ENCODE data around the gene LYSMD1.

Gene LYSMD1

DNA sequence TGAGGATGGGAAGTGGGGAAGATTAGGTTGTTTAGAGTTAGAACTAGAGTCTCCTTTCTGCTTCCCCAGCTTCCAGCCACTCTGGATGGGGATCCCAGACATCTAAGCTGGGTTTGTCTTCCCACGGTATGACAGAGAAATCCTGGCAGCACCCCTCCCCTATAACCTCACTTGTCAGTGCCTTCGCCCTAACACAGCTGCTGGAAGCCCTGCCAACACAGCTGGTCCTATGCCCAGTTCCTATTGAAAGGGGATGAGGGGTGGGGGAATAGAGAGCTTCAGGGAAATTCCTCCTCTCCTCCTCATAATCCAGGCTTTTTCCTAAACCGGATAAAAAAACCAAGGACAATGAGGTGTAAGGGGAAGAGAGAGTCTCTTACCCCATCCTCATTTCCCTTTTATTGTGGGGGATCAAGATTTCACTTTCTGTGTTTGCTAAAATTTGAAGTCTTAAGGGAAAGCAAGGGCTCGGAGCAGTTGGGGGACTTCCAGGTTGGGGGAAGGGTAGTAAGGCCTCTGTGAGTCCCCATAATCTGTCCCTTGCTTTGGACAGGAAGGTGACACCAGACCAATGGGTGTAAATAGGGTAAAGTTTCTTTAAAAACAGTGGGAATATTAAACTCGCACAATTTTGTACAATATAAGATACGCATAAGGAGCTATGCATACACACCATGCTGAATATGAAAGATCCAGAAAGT is 9.5 kb upstream of the LYSMD1 start:
- DNase-seq (ENCODE audit: low read depth in 2 of 2): no peak

DNA sequence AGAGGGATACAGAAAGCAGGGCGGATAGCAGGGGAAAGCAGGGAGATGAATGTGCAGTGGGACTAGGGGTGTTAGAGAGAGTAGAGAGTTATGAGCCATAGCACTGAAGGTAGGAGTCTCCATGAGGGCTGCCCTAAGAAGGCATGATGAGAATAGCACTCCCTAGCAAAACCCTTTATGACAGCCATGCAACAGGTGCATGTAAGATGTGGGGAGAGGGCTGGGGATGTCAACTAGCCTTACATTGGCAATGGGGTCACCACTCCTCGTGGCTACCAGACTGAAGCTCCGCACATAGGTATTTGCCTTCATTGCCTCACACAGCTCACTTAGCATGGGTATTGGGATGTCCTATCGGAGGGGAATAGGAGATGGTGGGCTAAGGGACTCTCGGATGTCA is 5.5 kb upstream of the LYSMD1 start:
- DNase-seq (ENCODE audit: low read depth in 2 of 2): no peak

DNA sequence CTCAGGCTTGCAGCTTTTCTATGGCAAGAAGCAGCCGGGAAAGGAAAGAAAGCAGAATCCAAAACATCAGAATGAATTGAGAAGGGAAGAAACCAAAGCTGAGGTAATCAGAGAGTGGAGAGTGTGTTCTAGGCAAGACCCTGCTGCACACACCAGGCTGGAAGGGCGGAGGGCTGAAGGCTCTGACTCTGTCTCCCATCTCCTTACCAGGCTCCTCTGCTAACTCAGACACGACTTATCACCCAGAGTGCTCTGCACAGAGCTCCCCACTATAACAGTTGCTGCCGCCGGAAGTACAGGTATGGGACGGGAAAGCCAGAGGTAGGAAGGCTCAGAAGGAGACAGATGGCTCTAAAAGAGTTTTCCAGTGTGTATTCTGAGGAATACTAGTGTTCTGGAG is 1.4 kb upstream of the LYSMD1 start:
- no peak for DNase-seq (ENCODE audit: low read depth in 2 of 2)

DNA sequence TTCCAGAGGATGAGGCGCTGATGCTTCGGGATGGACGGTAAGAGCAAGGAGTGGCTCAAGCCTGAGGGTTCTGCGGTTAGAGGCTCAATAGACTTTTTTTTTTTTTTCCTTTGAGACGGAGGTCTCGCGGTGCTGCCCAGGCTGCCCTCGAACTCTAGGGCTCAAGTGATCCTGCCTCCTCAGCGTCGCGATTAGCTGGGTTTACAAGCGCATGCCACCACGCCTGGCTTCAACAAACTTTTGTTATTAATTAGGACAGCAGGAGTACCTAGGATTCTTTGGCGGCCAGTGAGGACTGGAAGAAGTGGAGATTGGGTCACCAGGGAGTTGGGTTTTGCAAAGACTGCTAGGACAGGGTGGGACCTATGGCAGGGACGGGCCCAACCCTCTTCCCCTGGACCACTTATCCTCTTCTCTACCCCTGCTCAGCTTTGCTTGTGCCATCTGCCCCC is 829 bp upstream of the LYSMD1 start:
- DNase-seq (ENCODE audit: low read depth in 2 of 2): no peak

DNA sequence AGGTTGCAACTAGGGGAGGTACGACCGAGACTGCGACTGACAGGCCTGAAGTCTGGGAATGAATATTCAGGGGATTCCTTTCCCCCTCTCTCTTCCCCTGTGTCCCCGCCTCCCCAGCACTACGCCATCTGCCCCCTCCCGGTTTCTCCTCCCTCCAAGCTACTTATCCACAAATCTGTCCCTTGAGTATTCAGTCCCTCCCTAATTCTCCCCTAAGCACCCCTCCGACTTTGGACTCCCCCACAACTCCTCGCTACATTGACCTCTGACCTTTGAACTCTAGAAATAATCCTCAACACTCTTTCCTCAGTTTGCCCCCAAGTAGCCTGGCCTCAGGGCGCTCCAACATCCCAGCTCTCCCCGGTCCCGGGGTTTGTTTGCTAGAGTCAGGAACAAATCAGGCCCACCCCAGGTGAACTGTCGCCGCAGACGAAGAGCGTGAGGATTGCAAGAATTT is 393 bp downstream of the LYSMD1 start:
- no peak for DNase-seq (ENCODE audit: low read depth in 2 of 2)

DNA sequence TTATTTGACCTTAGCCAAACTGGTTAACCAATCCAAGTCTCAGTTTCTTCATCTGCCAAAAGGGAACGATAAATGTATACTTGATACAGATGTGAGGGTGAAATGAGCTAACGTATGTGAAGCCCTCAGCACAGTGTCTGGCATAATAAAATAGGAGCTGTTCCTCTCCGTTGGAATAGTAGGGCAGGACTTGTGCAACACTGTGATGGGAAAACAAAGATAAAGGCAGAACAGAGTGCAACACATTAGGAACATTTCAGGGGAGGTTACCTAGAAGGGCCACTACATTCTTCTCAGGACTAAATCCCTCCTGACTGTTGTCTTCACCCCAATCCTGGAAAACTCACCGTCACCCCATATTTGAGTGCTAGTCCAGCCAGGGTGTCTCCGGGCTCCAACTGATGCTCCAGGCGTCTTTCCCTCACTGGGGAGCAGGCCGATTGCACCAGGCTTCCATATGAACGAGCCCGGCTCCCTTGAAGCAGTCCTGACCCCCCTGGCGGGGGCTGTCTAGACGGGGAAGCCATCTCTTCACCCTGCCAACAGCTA is 896 bp downstream of the LYSMD1 start:
- no peak for DNase-seq (ENCODE audit: low read depth in 2 of 2)

DNA sequence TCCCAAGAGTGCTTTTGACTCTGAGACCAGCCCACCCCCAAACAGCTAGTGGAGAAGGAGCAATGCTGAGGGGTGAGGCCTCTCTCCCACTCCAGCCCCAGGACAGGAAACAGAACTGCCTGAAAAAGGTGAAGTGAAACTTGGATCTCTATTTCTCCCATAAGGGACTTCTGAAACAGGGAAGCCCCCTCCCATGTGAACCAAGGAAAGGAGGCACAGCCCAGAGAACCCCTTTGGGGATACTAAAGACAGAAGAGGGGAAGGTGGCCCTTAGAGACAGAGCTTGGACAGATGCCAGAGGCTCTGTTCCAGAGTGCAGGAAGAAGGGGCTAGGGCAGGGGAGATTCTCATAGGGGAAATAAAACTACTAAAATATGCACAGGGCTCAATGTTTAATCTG is 6.3 kb downstream of the LYSMD1 start:
- DNase-seq (ENCODE audit: low read depth in 2 of 2): no peak

DNA sequence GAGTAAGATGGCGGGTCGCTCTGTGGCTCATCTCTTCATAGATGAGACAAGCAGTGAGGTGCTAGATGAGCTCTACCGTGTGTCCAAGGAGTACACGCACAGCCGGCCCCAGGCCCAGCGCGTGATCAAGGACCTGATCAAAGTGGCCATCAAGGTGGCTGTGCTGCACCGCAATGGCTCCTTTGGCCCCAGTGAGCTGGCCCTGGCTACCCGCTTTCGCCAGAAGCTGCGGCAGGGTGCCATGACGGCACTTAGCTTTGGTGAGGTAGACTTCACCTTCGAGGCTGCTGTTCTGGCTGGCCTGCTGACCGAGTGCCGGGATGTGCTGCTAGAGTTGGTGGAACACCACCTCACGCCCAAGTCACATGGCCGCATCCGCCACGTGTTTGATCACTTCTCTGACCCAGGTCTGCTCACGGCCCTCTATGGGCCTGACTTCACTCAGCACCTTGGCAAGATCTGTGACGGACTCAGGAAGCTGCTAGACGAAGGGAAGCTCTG is 6.9 kb downstream of the LYSMD1 start:
- no peak for DNase-seq (ENCODE audit: low read depth in 2 of 2)

DNA sequence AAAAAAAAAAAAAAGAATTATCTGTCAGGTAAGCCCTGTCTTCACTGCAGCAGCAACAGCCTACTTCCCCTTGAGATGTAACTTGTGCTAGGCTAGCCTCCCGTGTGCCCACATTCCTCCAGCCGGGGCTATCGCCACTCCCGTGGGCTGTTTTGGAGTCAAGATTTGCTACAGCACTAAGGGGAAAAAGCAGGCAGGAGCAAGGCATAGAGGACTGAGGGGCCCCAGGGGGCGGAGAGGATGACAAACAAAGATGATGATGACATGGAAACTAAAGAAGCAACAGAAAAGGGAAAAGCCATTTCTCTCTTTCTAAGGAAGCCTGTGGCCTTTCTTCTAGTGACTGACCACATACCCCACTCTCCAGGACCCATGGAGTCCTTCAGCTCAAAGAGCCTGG is 7.4 kb downstream of the LYSMD1 start:
- peak in 1 of 2 donors; percentile 46 for DNase-seq (ENCODE audit: low read depth in 2 of 2)

DNA sequence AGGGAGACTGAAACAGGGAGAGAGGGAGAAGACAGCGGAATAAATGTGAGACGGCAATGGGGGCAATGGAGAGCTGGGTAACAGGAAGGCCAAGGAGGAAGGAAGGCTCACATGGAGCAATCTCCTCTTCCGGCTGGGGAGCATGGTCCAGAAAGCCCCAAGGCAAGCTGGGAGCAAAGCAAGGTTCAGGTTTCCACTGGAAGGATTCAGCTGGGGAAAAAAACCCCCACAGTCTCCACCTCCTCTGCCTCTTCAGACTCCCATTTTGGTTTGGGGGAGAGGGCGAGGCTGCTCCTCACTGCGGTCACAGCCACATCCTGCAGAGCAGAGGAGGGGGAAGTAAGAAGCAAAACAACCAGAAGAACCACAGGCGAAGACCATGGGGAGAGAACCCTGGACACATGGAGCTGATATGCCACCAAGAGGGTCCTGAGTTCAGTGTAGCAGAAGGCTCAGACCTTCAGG is 8.6 kb downstream of the LYSMD1 start:
- peak in 1 of 2 donors; percentile 51 for DNase-seq (ENCODE audit: low read depth in 2 of 2)

DNA sequence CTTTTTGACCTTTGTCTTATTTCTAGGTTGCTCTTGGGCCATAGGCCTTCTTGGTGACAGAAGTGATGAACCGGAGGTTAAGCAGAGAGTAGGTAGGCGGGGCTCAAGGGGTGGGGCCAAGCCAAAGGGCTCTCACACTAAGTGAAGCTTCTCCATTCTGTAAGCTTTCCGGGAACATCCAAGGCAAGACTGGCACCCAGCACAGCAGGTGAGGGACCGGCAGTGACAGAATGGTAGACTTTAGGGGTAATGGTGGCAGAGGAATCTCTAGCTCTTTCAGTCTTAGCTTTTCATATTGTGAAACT is 9.2 kb downstream of the LYSMD1 start, which contains the start of gene TNFAIP8L2:
Gene TNFAIP8L2 (plus strand): TSS at position 135 of the 305 bp plus-strand sequence. CDS start 2,049 bp downstream, outside the sequence.
- DNase-seq (ENCODE audit: low read depth in 2 of 2): peak; percentile 67 to 75

DNA sequence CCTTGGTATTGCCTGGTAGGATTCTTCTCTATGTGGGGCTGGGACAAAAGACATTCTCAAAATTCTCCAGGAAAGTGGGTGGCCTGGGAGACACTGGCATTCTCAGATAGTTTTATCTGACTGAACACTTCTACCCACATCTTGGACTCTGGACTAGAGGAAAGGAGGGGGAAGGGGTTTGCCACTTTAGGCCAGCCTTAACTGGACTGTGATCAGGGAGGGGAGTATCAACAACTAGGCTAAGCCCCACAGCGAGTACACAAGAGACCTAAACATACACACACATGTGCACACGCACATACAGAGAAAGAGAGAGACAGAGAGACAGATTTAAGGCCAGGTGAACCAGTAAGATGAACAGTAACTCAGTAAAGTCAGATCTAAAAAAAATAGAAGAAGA is 18.0 kb downstream of the LYSMD1 start:
- no peak for DNase-seq (ENCODE audit: low read depth in 2 of 2)

DNA sequence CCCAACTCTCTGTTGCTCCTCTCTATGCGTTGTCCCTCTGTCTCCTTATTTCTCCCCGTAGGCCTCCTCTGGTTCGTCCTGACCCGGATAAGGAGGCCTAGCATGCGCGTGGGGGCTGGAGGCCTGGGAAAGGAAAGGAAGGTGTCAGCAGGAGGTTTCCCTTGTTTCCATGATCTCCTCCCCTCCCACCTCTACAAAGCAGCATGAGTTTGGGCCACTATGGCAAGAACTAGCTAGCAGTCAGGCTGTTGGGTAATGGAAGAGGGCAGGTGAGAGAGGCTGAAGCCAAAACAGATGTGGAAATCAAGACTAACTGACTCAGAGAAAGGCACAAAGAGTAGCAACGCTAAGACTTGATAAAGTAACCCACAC is 18.6 kb downstream of the LYSMD1 start:
- no peak for DNase-seq (ENCODE audit: low read depth in 2 of 2)

DNA sequence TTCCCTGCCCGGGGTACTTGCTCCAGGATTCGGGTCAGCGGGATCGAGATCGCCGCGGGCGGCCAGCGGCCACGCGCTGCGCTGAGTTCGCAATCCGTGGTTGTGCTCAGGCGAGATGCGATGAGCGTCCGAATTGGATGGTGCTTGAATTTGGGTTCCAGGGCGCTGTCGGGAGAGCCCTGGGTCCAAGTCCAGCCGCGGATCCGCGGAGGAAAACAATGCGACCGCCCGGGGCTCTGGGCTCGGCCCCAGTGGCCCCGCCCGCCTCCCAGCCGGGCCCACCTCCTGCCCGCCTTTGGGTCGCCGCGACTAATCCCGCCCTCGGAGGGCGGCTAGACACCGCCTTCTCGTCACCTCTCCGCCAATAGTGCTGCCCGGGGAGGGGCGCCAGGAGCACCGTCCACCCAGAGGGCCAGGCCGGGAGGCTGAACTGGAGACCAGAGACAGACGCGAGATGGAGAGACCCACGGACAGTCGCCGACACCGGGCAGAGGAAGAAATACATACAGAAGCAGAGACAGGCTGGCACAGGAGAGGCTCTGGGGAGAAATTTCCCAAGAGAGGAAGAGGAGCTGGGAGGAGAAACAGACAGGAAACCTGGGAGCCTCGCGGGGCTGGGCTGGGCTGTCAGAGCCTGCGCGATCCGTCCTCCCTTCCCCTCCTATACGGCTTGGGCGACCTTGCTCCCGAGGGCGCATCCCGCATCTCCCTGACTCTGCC is 19.1 kb downstream of the LYSMD1 start, which contains the start of gene SEMA6C:
Gene SEMA6C (minus strand): TSS at position 220 of the 720 bp plus-strand sequence. CDS start 4,010 bp downstream, outside the sequence.
- peak; percentile 76 to 86 for DNase-seq (ENCODE audit: low read depth in 2 of 2)

DNA sequence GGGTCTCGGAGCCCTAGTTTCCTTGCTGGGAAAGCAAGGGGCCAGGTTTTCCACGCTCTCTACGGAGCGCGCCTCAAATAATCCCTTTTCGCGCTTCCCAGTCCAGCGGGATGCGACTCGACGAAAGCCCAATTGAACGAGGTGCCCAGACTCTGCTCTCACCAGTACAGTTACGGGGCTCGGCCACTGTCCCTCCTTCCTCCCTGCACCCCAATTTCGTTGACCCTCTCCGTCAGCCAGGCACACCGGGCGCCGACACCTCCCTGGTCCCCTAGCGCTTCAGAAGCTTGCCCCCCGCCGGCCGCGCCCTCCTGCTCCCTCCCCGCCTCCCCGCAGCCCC is 19.7 kb downstream of the LYSMD1 start:
- DNase-seq (ENCODE audit: low read depth in 2 of 2): no peak

DNA sequence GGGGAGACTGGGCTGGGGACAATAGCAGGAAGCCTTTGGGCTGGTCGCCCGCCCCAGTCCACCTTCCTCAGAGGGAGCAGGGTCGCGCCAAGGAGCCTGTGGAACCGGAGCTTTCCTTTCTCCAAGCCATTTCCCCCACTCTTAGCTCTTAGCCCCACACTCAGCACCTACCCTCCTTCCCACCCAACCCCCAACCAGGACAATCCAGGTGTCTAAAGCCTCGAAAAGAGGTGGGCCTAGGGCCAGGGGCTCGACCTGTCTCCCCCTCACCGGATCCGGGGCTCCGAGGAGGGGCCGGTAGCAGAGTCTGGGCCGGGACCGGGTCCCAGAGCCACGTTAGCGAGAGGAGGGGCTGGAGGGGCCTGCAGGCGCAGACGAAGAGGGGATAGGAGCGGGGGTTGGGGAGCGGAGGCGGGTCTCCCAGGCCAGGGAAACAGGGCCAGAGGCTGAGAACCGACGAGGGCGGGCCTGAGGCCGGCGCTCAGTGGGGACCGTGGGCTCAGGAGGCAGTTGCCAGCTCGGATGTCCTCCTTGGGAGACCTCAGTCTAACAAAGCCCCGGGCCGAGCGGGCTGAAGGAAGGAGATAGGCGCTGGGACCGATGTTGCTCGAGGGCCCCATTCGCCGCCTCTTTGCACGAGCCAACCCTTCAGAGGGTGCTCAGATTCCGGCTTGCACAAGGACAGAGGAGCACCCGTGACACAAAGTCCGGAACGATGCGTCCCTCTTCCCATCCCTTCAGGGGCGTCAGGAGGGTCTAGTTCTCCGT is 20.2 kb downstream of the LYSMD1 start:
- no peak for DNase-seq (ENCODE audit: low read depth in 2 of 2)

DNA sequence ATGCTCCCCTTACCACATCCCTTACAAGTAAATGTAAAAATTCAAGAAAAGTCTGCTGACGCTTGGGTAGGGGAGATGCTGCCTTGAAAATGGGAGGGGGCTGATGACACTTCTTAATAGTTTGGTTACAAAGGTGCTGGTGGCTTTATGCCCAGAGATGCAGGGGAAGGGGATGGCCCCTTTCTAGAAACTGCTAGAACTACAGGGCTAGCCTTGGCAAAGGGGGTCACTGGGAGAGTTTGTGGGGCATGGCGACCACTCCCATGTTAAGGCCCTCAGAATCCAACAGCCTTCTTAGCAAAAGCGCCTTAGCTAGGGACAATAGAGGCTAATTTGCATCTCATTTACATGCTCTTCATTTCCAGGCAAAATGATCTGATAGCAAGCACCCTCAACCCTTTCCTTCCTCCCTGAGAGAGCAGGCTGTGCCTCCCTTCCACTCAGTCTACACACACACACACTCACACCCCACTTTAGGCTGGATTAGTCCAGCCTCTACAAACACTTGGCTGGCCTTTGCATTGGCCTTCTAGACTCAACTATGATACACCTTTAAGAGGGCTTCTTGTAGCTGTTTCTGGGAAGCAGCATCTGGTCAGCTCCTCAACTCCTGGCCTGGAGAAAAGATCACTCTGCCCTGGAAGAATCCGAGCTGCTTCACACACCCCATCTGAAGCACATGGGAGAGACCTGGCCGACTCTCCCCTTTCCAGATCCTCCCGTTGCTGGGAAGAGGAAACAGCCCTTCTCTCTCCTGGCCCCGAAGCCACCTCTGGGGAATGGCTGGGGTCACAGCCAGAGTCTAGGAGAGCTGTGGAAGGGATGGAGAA is 21.0 kb downstream of the LYSMD1 start:
- no peak for DNase-seq (ENCODE audit: low read depth in 2 of 2)

DNA sequence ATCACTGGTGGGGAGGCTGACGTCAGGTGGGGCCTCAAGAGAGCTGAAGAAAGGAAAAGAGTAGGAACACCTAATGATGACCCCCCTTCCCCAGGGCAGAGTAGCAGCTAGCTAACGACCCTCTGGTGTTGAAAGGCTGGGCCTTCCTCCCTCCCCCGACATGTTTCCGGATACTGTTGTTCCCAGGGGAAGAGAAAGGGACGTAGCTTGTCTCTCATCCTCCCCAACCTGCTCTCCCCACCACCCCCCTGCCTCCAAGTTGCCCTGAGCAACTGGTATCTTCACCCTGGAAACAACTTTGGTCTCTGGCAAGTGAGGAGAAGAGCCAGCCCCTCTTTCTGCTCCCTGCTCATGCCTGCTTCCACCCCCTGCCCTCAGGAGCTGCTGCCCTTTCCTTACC is 21.7 kb downstream of the LYSMD1 start:
- DNase-seq (ENCODE audit: low read depth in 2 of 2): no peak

DNA sequence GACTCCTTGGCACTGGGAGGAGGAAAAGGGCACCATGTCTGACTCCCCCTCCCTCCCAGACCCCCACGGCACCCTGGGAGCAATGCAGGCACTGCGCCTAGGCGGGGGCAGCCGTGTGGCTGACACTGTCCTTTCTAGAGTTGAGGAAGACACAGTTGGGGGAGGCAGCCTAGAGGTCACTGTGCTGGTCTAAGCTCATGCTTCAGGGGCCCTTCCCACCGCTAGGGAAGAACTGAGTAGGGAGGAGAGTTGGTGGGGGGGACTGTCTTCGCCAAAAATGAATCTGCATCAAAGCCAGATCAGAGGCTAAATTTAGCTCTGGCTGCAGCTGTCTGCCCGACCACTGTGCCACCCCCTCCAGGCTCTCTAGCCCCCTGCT is 22.7 kb downstream of the LYSMD1 start:
- no peak for DNase-seq (ENCODE audit: low read depth in 2 of 2)

DNA sequence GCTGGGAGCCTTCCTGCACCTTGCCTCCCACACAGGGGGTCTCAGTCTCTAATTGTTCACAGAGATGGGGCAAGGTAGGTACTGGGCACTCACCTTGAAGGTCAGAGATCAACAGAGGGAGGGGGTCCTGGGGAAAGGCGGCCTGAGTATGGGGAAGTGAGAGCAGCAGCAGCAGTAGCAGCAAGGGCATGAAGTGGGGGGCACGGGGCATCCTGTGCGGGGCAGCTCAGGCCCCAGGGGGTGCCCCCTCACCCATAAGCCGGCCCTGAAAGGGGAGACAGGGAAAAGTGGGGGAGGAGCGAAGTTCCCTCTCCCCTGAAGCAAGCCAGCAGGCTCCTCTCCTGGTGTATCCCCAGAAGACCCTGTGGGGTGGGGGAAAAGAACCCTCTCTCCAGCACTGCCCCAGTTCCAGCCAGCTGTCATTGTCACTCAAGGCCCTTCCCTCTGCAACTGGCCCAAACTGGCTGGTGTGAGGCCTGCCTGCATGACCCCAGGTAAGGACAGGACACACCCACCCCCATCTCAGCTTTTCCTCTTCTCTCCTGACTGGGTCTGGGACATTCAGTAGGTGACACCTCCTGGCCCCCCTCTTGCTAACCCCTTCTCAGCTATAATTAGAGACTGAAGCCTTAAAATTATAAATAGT is 23.2 kb downstream of the LYSMD1 start:
- DNase-seq (ENCODE audit: low read depth in 2 of 2): no peak

DNA sequence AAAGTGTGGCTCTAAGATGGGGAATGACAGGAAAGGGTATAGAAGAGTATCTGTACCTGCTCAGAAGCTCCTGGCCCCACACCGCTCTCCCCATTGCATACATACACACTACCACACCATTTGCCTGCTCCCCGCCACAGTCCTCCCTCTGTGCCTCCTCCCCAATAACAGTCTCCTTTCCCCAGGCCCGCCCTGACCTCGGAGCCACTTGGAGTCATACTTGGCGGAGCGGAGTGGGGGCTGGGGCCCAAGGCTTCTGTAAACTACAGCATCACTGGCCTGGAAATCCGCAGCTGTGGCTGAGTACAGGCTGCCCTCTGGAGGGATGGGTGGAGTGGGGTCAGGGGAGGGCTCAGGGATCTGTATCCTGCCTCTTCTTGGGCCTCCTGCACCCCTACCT is 27.9 kb downstream of the LYSMD1 start:
- no peak for DNase-seq (ENCODE audit: low read depth in 2 of 2)
